Measurements from ENCODE around the gene VAMP3.

DNA sequence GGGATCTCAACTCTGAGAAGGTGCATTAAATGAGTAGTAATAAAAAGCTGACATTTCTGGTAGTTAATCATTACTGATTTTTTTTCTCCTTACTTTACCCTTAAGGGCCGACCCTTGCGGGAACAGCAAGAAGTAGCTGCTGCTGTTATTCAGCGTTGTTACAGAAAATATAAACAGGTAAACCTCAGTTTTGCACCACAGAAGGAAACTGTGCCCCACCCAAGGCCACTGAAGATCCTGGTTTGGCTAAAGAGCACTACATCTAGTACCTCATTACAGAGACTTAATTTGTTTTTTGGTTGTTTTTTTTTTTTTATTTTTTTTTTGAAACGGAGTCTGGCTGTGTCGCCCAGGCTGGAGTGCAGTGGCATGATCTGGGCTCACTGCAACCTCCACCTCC is 23.5 kb upstream of the VAMP3 start:
- TF ChIP-seq, protein P1, sequence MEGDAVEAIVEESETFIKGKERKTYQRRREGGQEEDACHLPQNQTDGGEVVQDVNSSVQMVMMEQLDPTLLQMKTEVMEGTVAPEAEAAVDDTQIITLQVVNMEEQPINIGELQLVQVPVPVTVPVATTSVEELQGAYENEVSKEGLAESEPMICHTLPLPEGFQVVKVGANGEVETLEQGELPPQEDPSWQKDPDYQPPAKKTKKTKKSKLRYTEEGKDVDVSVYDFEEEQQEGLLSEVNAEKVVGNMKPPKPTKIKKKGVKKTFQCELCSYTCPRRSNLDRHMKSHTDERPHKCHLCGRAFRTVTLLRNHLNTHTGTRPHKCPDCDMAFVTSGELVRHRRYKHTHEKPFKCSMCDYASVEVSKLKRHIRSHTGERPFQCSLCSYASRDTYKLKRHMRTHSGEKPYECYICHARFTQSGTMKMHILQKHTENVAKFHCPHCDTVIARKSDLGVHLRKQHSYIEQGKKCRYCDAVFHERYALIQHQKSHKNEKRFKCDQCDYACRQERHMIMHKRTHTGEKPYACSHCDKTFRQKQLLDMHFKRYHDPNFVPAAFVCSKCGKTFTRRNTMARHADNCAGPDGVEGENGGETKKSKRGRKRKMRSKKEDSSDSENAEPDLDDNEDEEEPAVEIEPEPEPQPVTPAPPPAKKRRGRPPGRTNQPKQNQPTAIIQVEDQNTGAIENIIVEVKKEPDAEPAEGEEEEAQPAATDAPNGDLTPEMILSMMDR (IDR thresholded peaks at IDR 0.05): no peak
- no peak for TF ChIP-seq POLR2A (IDR thresholded peaks at IDR 0.05)

All from ovary (tissue), 3 donors.